Measurements from ENCODE around the gene CYP27A1. TPM values are rescaled to one million over a fixed set of nuclear protein-coding genes. Genes with fewer than 3 reads are reported as not detected.

Gene CYP27A1
- total and polyA plus RNA-seq, 12 donors, result 29.1 to 124 (median 81.0) TPM

DNA sequence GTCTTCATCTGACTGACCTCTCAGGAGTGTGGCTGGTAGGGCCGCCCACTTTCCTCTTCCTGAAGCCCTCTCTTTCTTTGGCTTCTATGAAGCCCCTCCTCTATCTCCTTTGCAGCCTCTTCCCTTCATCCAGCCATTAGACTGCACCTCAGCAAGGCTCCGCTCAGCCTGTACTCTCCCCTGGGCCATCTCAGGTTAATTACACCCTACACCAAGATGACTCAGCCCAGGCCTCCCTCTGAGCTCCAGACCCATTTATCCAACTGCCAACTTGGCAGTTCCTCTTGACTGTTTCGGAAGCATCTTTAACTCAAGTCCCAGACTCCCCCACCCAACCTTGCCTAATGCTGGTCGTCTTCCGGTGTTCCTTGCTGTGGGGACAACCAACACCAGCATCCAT, 71.8 kb downstream of the CYP27A1 start:
- peaks cover 26% of the 10 kb centered on the region for H3K27me3 ChIP-seq
- no peaks in the 10 kb centered on the region for H3K9me3 ChIP-seq (replicated peaks in 1 of 3)
- H3K27ac ChIP-seq, result no peak overlapping the region
- H3K4me3 ChIP-seq, result no peak overlapping the region
- TF ChIP-seq POLR2A (IDR thresholded peaks at IDR 0.05), result no peak
- TF ChIP-seq, protein P1, sequence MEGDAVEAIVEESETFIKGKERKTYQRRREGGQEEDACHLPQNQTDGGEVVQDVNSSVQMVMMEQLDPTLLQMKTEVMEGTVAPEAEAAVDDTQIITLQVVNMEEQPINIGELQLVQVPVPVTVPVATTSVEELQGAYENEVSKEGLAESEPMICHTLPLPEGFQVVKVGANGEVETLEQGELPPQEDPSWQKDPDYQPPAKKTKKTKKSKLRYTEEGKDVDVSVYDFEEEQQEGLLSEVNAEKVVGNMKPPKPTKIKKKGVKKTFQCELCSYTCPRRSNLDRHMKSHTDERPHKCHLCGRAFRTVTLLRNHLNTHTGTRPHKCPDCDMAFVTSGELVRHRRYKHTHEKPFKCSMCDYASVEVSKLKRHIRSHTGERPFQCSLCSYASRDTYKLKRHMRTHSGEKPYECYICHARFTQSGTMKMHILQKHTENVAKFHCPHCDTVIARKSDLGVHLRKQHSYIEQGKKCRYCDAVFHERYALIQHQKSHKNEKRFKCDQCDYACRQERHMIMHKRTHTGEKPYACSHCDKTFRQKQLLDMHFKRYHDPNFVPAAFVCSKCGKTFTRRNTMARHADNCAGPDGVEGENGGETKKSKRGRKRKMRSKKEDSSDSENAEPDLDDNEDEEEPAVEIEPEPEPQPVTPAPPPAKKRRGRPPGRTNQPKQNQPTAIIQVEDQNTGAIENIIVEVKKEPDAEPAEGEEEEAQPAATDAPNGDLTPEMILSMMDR (IDR thresholded peaks at IDR 0.05), result no peak
- DNase-seq, result no peak
- intact Hi-C loops (cut with DNase I), result loop anchor here in 1 of 2 donors (5.0 kb wide), 2 partner anchors 44 to 146 kb away; no protein-coding TSS in a partner anchor
- no peaks in the 10 kb centered on the region for H3K4me1 ChIP-seq (replicated peaks in 1 of 2)
- no peaks in the 10 kb centered on the region for H3K36me3 ChIP-seq (replicated peaks in 1 of 2)
- WGBS, 4 donors, result 44 to 54% (median 46%) methylated on average over 5 of the region's 5 CpGs

DNA sequence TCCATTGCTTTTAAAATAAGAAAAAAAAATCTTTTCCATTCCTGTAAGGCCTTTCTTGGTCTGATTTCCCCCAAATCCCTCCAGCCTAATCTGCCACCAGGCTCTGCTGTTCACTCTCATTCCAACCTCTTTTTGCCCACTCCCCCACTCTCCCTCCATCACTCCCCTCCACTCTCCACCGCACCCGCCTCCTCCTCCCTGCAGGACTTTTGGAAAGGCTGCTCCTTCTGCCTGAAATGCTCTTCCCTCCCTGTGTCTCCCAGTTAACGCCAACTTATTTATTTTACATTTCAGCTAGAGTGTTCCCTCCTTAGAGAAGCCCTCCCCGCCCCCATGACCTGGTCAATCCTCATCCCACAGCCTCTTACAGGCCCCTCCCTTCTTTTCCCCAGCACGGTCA, 72.9 kb downstream of the CYP27A1 start:
- no peaks in the 10 kb centered on the region for H3K36me3 ChIP-seq (replicated peaks in 1 of 2)
- intact Hi-C loops (cut with DNase I), result loop anchor here in 1 of 2 donors (5.0 kb wide), 2 partner anchors 42 to 148 kb away; no protein-coding TSS in a partner anchor
- 57 to 62% (median 60%) methylated on average over 5 of the region's 5 CpGs for WGBS, 4 donors
- no peak overlapping the region for H3K4me3 ChIP-seq
- H3K4me1 ChIP-seq (replicated peaks in 1 of 2), result peaks cover 0 to under 1% of the 10 kb centered on the region in 2 donors
- H3K9me3 ChIP-seq (replicated peaks in 1 of 3), result no peaks in the 10 kb centered on the region
- peaks cover 30% of the 10 kb centered on the region for H3K27me3 ChIP-seq
- no peak for DNase-seq
- no peak for TF ChIP-seq POLR2A (IDR thresholded peaks at IDR 0.05)
- TF ChIP-seq, protein P1 (IDR thresholded peaks at IDR 0.05), result no peak
- H3K27ac ChIP-seq, result no peak overlapping the region

DNA sequence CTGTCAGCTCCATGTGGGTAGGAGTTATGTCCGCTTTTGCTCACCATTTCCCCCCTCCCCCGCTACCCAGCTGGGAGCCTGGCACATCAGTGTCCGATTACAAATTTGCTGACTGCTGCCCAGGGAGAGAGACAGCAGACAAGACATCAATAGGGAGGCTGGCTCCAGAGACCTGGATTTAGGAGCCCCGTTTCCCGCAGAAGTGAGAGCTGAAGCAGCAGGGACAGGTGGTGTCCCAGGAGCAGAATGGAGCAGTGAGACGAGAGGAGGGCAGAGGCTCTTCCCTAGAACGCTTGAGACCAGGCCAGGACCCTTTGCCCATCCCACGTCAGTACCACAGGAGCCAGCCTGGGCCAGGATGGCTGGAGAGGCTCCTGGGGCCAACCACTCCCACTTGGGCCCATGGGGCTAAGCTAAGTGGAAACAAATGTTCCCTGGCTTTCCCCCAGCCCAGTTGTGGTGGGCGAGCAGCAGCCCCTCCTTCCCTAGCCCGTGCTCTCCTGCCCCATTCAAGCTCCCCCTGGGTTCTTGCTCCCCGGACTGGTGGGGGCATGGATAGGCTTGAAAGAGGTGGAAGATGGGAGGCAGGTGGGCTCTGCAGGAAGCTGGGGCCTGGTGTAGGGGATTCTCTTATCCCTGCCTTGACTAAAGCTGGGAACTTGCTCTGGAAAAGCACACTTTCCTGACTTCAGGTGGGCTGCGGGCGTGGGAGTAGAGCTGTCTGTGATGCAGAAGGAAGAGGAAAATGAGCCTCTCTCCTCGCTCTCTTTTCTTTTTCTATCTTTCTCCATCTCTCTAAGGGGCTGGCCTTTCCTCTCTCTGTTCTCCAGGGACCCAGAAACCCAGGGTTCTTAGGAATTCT, 73.6 kb downstream of the CYP27A1 start:
- no peak for DNase-seq
- Histone ChIP-seq H3K27ac (no peak overlapping the region), H3K36me3 (replicated peaks in 1 of 2) (no peaks in the 10 kb centered on the region), H3K4me1 (replicated peaks in 1 of 2) (peaks cover 0 to 7% of the 10 kb centered on the region in 2 donors), H3K27me3 (peaks cover 37% of the 10 kb centered on the region), H3K9me3 (replicated peaks in 1 of 3) (no peaks in the 10 kb centered on the region), H3K4me3 (no peak overlapping the region)
- TF ChIP-seq, protein P1 (IDR thresholded peaks at IDR 0.05), result no peak
- TF ChIP-seq POLR2A (IDR thresholded peaks at IDR 0.05), result no peak
- 53 to 68% (median 59%) methylated on average over 12 to 14 of the region's 14 CpGs for WGBS, 4 donors
- intact Hi-C loops (cut with DNase I), result no loop called here

DNA sequence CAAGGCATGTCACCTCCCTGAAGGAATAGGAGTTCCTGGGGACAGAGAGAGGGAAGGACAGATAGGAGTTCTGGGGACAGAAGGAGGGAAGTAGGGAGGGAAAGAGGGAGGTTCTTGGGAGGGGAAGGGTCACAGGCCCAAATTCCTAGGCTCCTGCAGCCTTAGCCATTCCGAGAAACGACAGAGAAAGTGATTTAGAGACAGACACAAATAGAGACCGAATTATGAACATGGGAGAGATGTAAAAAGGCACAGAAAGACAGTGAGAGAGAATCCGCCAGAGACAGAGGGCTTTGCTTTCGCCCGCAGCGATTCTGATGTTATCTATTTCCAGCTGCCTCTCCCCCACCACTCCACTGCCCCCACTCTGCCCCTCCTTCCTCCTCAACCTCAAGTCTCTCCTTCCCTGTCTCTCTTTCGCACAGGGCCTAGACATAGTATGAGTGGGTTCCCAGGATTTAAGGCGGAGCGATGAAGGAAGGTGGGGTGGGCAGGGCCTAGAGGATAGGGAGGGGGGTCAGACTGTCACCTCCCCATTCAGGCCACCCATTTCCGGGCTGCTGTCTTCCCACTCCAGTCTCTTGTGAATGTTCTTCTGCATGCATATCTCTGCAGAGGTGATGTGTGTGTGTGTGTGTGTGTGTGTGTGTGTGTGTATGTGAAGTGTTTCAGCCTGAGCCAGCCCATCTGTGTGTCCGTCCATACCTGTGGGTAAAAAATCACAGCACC, 74.4 kb downstream of the CYP27A1 start:
- Histone ChIP-seq H3K36me3 (replicated peaks in 1 of 2) (no peaks in the 10 kb centered on the region), H3K27ac (no peak overlapping the region), H3K4me3 (no peak overlapping the region), H3K27me3 (peaks cover 45% of the 10 kb centered on the region), H3K9me3 (replicated peaks in 1 of 3) (no peaks in the 10 kb centered on the region), H3K4me1 (replicated peaks in 1 of 2) (peaks cover 0 to 12% of the 10 kb centered on the region in 2 donors)
- DNase-seq, result no peak
- WGBS, 4 donors, result 45 to 57% (median 49%) methylated on average over 12 of the region's 12 CpGs
- intact Hi-C loops (cut with DNase I), result no loop called here
- TF ChIP-seq, protein P1 (IDR thresholded peaks at IDR 0.05), result no peak
- no peak for TF ChIP-seq POLR2A (IDR thresholded peaks at IDR 0.05)
